GM12875 (cell line): Measurements from ENCODE around the gene CFAP58.

Experiments
- H3K4me3 ChIP-seq: one replicate; pipeline ENCODE4 v1.5.1; 2011; ENCODE audit warnings: low read depth, low read length, control low read depth
- TF ChIP-seq, protein P1 (sequence below): IDR thresholded peaks from 2 replicates; pipeline ENCODE4 v1.5.1; 2011; ENCODE audit warnings: low read depth, mild to moderate bottlenecking, control low read depth, inconsistent platforms, low read length, moderate library complexity, borderline replicate concordance; ENCODE audit not compliant: insufficient read depth

CFAP58 gene

DNA sequence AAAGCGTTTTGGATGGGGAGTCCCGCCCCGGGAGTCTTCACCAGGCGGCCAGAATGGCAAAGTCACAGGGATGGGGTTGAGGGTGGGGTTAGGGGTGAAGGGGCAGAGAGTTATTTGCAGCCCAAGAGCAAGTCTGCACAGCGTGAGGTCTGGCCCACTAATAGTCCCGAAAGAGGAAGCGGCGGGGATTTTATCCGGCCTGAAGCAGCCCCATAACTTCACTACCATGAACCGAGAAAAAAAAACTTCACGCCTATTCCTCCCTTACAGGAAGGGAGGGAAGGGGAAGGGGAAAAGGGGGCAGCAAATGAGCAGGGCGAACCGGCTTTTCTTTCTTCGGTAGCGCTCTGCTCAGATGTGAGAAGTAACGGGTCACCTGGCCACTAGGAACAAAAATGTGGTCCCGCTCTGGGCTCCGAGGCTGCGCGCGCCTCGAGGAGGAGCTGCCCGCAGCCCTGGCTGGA is 16.1 kb upstream of the CFAP58 start:
- TF ChIP-seq, protein P1, sequence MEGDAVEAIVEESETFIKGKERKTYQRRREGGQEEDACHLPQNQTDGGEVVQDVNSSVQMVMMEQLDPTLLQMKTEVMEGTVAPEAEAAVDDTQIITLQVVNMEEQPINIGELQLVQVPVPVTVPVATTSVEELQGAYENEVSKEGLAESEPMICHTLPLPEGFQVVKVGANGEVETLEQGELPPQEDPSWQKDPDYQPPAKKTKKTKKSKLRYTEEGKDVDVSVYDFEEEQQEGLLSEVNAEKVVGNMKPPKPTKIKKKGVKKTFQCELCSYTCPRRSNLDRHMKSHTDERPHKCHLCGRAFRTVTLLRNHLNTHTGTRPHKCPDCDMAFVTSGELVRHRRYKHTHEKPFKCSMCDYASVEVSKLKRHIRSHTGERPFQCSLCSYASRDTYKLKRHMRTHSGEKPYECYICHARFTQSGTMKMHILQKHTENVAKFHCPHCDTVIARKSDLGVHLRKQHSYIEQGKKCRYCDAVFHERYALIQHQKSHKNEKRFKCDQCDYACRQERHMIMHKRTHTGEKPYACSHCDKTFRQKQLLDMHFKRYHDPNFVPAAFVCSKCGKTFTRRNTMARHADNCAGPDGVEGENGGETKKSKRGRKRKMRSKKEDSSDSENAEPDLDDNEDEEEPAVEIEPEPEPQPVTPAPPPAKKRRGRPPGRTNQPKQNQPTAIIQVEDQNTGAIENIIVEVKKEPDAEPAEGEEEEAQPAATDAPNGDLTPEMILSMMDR, result no peak
- peak overlapping the region; percentile 88 for H3K4me3 ChIP-seq

DNA sequence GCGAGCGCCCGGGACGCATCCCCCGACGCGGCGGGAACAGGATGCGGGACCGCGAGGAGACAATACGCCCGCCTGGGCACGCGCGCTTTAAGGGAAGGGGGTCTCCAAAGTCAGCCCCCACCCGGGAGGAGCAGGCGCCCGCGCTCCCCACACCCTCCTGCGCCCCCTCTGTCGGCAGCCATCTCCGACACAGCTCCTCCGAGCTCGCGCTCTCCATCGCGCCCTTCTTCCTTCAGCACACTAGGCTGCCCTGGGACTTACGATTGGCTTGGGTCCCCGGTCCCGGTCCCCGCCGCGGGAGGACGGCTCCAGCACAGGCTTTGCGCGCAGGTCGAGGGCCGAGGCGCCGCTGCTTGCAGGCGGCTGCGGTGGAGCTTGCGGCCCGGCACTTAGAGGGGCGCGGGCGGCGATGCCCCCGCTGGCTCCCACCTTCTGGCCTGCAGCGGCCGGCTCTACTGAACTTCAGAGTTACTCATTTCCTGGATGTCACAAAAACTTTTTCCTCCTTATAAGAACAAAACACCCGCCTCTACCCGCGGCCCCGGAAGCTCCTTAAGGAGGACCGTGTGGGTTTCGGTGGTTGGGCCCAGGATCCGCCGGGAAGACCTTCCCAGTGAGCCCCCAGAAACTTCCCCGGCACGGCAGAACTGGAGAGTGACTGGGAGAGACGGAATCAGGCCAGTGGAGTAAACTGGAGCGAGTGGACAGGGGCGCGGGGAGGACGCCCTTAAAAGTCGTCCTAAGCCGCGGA is 15.5 kb upstream of the CFAP58 start, which contains the start of gene ITPRIP:
Gene ITPRIP (minus strand): TSS at position 481 of the 751 bp plus-strand sequence. CDS start 22,414 bp downstream, outside the sequence.
- TF ChIP-seq, protein P1, result peak; percentile 35
- H3K4me3 ChIP-seq, result peak within 1 kb of the TSS; percentile 88

DNA sequence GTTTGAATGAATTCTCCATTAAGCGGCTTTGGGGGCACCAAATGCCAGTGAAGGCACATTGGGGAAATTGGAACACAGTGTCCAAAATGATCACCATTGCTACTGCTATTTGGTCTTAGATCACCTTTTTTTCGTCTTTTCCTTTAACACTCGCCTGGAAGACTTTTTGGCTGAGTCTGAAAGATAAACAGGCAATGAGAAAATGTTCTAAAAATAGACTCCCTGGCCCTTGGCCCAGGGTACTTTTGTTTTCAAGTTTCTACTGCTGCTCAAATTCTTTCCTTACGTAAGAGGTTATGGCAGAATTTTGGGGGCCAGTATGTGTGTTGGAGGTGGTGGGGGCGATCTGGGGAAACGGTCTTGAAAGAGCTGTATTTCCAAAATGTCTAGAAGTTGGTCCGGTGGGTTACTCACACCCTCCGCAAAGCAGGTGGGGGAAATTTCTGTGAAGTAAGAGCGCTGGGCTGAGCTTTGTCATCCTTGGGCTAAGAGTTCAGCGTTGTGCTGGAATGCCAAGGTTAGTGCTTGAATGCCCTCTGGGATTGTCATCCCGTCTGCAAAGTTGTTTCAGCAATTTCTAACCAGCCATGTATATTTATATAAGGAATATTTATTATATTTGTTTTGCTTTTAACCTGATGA is 14.0 kb upstream of the CFAP58 start:
- H3K4me3 ChIP-seq, result peak overlapping the region; percentile 88

DNA sequence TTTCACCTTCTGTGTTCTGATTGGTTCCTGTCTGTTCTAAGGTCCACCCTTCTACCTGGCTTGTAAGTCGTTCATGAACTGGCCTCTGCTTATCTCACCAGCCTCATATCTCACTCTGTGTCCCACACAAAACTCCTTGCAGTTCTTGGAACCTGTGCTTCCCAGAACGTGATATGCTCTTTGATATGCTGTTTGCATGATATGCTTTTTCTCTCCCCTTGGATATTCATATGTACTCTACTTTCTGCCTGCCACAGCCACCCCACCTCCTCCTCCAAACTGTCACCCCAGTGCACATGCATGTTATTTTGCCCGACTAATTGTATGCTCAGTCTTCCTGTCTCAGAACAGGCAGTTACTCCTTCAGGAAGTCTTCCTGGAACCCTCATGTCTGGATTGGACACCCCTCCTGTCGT is 13.5 kb upstream of the CFAP58 start:
- TF ChIP-seq, protein P1, result no peak

More for the DNA sequence above, 14.0 kb upstream of the CFAP58 start:
- TF ChIP-seq, protein P1, result no peak

DNA sequence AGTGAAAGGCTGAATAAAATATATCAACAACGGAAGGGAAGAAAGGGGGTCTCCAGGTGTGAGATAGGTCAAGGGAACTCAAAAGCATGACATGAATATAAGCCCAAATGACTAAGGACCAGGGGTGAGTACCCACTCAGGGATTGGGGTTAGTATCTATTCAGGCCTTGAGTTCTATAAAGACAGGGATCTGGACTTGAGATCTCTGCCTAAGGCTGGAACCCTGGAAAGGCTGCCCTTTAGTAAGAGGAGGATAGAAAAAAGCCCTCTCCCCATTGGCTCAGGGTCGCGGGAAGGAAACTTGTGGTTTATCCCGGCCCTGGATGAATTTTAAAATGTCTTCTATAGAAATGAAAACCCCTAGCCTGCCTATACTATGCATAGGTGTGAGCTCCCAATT is 13.0 kb upstream of the CFAP58 start:
- H3K4me3 ChIP-seq, result no peak overlapping the region
- TF ChIP-seq, protein P1, result no peak

More for the DNA sequence above, 13.5 kb upstream of the CFAP58 start:
- H3K4me3 ChIP-seq, result no peak overlapping the region

DNA sequence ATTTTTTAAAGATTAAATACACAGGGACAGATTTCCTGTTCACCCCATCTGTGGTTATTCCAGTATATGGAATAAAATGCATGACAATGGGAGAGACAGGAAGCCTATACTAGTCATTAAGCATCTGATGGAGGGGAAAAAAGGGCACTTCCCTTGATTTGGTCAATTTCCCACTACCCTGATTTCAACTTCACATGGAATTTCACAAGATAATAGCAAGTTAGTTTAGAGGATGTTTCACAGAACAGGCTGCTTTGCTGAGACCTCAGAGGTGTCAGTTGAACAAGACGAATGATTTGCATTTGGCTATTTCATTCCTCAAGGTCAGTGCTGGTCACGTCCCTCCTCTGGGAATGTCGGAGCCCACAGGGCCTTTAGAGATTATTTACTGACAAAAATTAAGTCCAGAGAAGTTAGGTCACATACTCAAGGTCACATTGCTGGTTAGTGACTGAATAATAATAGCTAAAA is 10.7 kb upstream of the CFAP58 start:
- TF ChIP-seq, protein P1, result no peak
- H3K4me3 ChIP-seq, result no peak overlapping the region
